CD14-positive monocyte (primary cell): ENCODE results near the gene RABEP2. TPM values are rescaled to one million over a fixed set of nuclear protein-coding genes. Genes with fewer than 3 reads are reported as not detected.

Experiments
- DNase-seq, 3 donors: peaks; one replicate each; pipeline ENCODE4 v3.0.0-alpha.2; 2011 to 2022
- H2AFZ ChIP-seq: 2 replicates; pipeline ENCODE4 v1.6.0; 2012; ENCODE audit warnings: mild to moderate bottlenecking, low read depth, low read length, inconsistent platforms; ENCODE audit not compliant: insufficient read depth, poor library complexity, severe bottlenecking
- H3K27ac ChIP-seq, 2 donors: 1 replicate in 1 of 2; 2 replicates in 1 of 2; pipeline ENCODE4 v1.5.1; 2012 to 2013; ENCODE audit warnings: low read length in 2 of 2, control low read depth in 1 of 2, inconsistent platforms in 1 of 2, low read depth in 1 of 2, mild to moderate bottlenecking in 1 of 2
- H3K27me3 ChIP-seq, 2 donors: one replicate each; pipeline versions ENCODE4 v1.6.0 to v1.6.1; 2011 to 2013; ENCODE audit warnings: low read length in 2 of 2; ENCODE audit not compliant: control insufficient read depth in 2 of 2, insufficient read depth in 2 of 2
- H3K36me3 ChIP-seq, 2 donors: replicated peaks in 1 of 2; 1 replicate in 1 of 2; 2 replicates in 1 of 2; pipeline versions ENCODE4 v1.5.1 to v1.6.1; 2012 to 2013; ENCODE audit warnings: low read length in 2 of 2, control low read depth in 1 of 2, inconsistent platforms in 1 of 2, mild to moderate bottlenecking in 1 of 2; ENCODE audit not compliant: insufficient read depth in 2 of 2, control insufficient read depth in 1 of 2
- H3K4me1 ChIP-seq, 2 donors: 1 replicate in 1 of 2; 2 replicates in 1 of 2; pipeline versions ENCODE4 v1.5.1 to v1.6.1; 2012 to 2013; ENCODE audit warnings: low read length in 2 of 2, control low read depth in 1 of 2, inconsistent platforms in 1 of 2, mild to moderate bottlenecking in 1 of 2, moderate library complexity in 1 of 2; ENCODE audit not compliant: insufficient read depth in 2 of 2, control insufficient read depth in 1 of 2
- H3K4me2 ChIP-seq: replicated peaks from 2 replicates; pipeline ENCODE3; 2012; ENCODE audit warnings: low read length, moderate library complexity, mild to moderate bottlenecking; ENCODE audit not compliant: poor library complexity, severe bottlenecking; ENCODE audit errors: extremely low read depth
- H3K4me3 ChIP-seq, 3 experiments: fragments of 200-600 bp in 1 of 3; sonication (generic) in 1 of 3; replicated peaks in 1 of 3; 1 replicate in 2 of 3; 2 replicates in 1 of 3; pipeline ENCODE4 v1.5.1; 2011 to 2013; ENCODE audit warnings: low read length in 3 of 3, mild to moderate bottlenecking in 3 of 3, control low read depth in 2 of 3, low read depth in 2 of 3, inconsistent platforms in 1 of 3, moderate library complexity in 1 of 3
- H3K79me2 ChIP-seq: 2 replicates; pipeline ENCODE4 v1.6.0; 2012; ENCODE audit warnings: mild to moderate bottlenecking, control low read depth, inconsistent platforms, low read length, moderate library complexity; ENCODE audit not compliant: insufficient read depth
- H3K9ac ChIP-seq: 2 replicates; pipeline ENCODE4 v1.6.0; 2017; ENCODE audit warnings: low read length, mild to moderate bottlenecking; ENCODE audit not compliant: insufficient read depth, poor library complexity, severe bottlenecking
- H3K9me3 ChIP-seq, 2 donors: replicated peaks in 1 of 2; 1 replicate in 1 of 2; 2 replicates in 1 of 2; pipeline versions ENCODE4 v1.5.1 to v1.6.1; 2012 to 2013; ENCODE audit warnings: low read length in 2 of 2, control low read depth in 1 of 2; ENCODE audit not compliant: control insufficient read depth in 1 of 2, insufficient read depth in 1 of 2
- H4K20me1 ChIP-seq: 2 replicates; pipeline ENCODE4 v1.6.0; 2012; ENCODE audit warnings: mild to moderate bottlenecking, low read length, control low read depth, moderate library complexity; ENCODE audit not compliant: insufficient read depth
- H3K27ac Mint-ChIP-seq, 7 donors: one replicate each; pipeline ENCODE4 v1.8.0; 2020; ENCODE audit warnings: mild to moderate bottlenecking in 7 of 7, mixed read lengths in 7 of 7, moderate library complexity in 6 of 7, inconsistent platforms in 2 of 7
- H3K27me3 Mint-ChIP-seq, 3 donors: one replicate each; pipeline ENCODE4 v1.8.0; 2021 to 2022; ENCODE audit warnings: low read depth in 3 of 3, mild to moderate bottlenecking in 3 of 3, mixed read lengths in 3 of 3, moderate library complexity in 3 of 3, inconsistent platforms in 1 of 3
- H3K36me3 Mint-ChIP-seq, 2 donors: one replicate each; pipeline ENCODE4 v1.8.0; 2020; ENCODE audit warnings: mixed read lengths in 2 of 2, inconsistent platforms in 1 of 2, mild to moderate bottlenecking in 1 of 2
- H3K4me1 Mint-ChIP-seq: one replicate; pipeline ENCODE4 v1.8.0; 2020; ENCODE audit warnings: mild to moderate bottlenecking, mixed read lengths
- H3K4me3 Mint-ChIP-seq, 2 donors: one replicate each; pipeline ENCODE4 v1.8.0; 2020; ENCODE audit warnings: mild to moderate bottlenecking in 2 of 2, mixed read lengths in 2 of 2, moderate library complexity in 1 of 2
- H3K9me3 Mint-ChIP-seq, 7 donors: one replicate each; pipeline ENCODE4 v1.8.0; 2020 to 2022; ENCODE audit warnings: mixed read lengths in 7 of 7, mild to moderate bottlenecking in 6 of 7, moderate library complexity in 6 of 7, inconsistent platforms in 2 of 7
- CTCF ChIP-seq: fragments of 200-600 bp; IDR thresholded peaks from one replicate; pipeline ENCODE4 v1.8.0; 2022; ENCODE audit warnings: antibody characterized with exemption, mild to moderate bottlenecking
- WGBS: methylation state at CpG from one replicate; pipeline ENCODE4 v1.1.5; 2013; ENCODE audit warnings: missing lambda C conversion rate; ENCODE audit not compliant: insufficient coverage; 5-methylcytosine and 5-hydroxymethylcytosine counted together
- intact Hi-C, 2 donors: fragments of 100-400 bp; cut with micrococcal nuclease; formaldehyde crosslinking; loops; one replicate each; pipeline versions ENCODE4 v1.15.0 to v1.15.1; 2023
- polyA plus RNA-seq, 3 donors: library from polyadenylated mRNA; depleted of rRNA in 1 of 3; unstranded in 2 of 3; stranded (reverse) in 1 of 3; fragments of 300-500 nt in 2 of 3; fragments of >200 nt in 1 of 3; fragmentation: Illumina TruSeq in 2 of 3; gene quantifications; 1 replicate in 2 of 3; 2 replicates in 1 of 3; pipeline ENCODE4 v1.2.3, GENCODE V29; 2012 to 2021
- small RNA-seq: library from RNA; depleted of rRNA; stranded (forward); fragments of <200 nt; gene quantifications from one replicate; pipeline ENCODE3, GENCODE V24; 2012; ENCODE audit warnings: low read depth; ENCODE audit not compliant: insufficient read length

Gene RABEP2
- polyA plus RNA-seq, 3 donors = 1.9 to 21.6 (median 2.5) TPM

- H3K4me3 ChIP-seq = no peak overlapping the region
- no peak overlapping the region for H3K4me3 Mint-ChIP-seq
- no peak for DNase-seq
- H3K4me1 ChIP-seq = peaks cover 7 to 9% of the 10 kb centered on the region in 2 donors
- TF ChIP-seq CTCF = no peak
- H3K9me3 Mint-ChIP-seq = peaks cover 0 to 2% (median 0%) of the 10 kb centered on the region in 7 donors
- no peak overlapping the region for H3K9ac ChIP-seq
- WGBS = 98% methylated on average over 8 of the region's 8 CpGs
- peaks cover 0 to 3% (median 0%) of the 10 kb centered on the region in 3 donors for H3K27me3 Mint-ChIP-seq
- no peak overlapping the region for H2AFZ ChIP-seq
- H3K9me3 ChIP-seq = no peaks in the 10 kb centered on the region
- H3K36me3 ChIP-seq = no peaks in the 10 kb centered on the region
- H4K20me1 ChIP-seq = no peaks in the 10 kb centered on the region
- H3K36me3 Mint-ChIP-seq = no peaks in the 10 kb centered on the region
- no peak overlapping the region for H3K27ac ChIP-seq
- H3K27me3 ChIP-seq = no peaks in the 10 kb centered on the region
- no peaks in the 10 kb centered on the region for H3K4me1 Mint-ChIP-seq
- intact Hi-C loops = no loop called here
- H3K79me2 ChIP-seq = peaks cover 14% of the 10 kb centered on the region
- no peak overlapping the region for H3K4me2 ChIP-seq
- H3K27ac Mint-ChIP-seq = peak overlapping the region in 1 of 7 donors; percentile 15
These were observed 66.6 kb downstream of the RABEP2 start for GRCh38 chr16:28858421-28858820.

Small RNAs within 50 kb of the gene (small RNA-seq; reads per million reads assigned to genes)
- not detected for gene RF00416

Other genes with a start within 250 kb of the RABEP2 start
- 100 to 1,000 TPM; 120 to 187 (median 170) TPM for gene EIF3C, start 213.8 kb downstream of the RABEP2 start, polyA plus RNA-seq
- 1 to 10 TPM in 1 of 3 donors, not detected in 2; 1.4 TPM for gene NPIPB9, start 173.5 kb downstream of the RABEP2 start, polyA plus RNA-seq
- gene ATXN2L, start 102.2 kb downstream of the RABEP2 start, polyA plus RNA-seq = 100 to 1,000 TPM in 1 of 3 donors, 10 to 100 TPM in 1, 1 to 10 TPM in 1; 4.8 to 118 (median 10.2) TPM
- 100 to 1,000 TPM; 146 to 157 (median 148) TPM for gene TUFM, start 78.9 kb downstream of the RABEP2 start, polyA plus RNA-seq
- gene SH2B1, start 61.4 kb downstream of the RABEP2 start, polyA plus RNA-seq = 10 to 100 TPM in 1 of 3 donors, 1 to 10 TPM in 1, under 1 TPM in 1; 0.93 to 55.9 (median 1.1) TPM
- under 1 TPM in 1 of 3 donors, not detected in 2; 0.57 TPM for gene ATP2A1, start 46.8 kb downstream of the RABEP2 start, polyA plus RNA-seq
- under 1 TPM; 0.28 to 0.75 (median 0.65) TPM for gene CD19, start 6.7 kb upstream of the RABEP2 start, polyA plus RNA-seq
- gene NFATC2IP, start 25.7 kb upstream of the RABEP2 start, polyA plus RNA-seq = 100 to 1,000 TPM in 1 of 3 donors, 10 to 100 TPM in 2; 17.5 to 125 (median 18.4) TPM
- gene SPNS1, start 49.5 kb upstream of the RABEP2 start, polyA plus RNA-seq = 100 to 1,000 TPM in 1 of 3 donors, 10 to 100 TPM in 2; 93.4 to 104 (median 97.2) TPM
- 10 to 100 TPM in 1 of 3 donors, 1 to 10 TPM in 2; 1.5 to 25.2 (median 1.9) TPM for gene LAT, start 59.8 kb upstream of the RABEP2 start, polyA plus RNA-seq